IMR-90 (cell line): ENCODE results near the gene CHMP5. TPM values are rescaled to one million over a fixed set of nuclear protein-coding genes. Genes with fewer than 3 reads are reported as not detected.

ENCODE experiments used
- ATAC-seq: fragments of 200-7000 bp; cut with Tn5 transposase; 2 replicates; pipeline ENCODE4 v1.9.1; 2020; ENCODE audit warnings: low read depth, mild to moderate bottlenecking, moderate library complexity
- BruUV-seq: library from RNA; stranded (reverse); fragments of 400-500 nt; replicated peaks from 2 replicates; lab custom pipeline; 2021; lab: Mats Ljungman, UMichigan
- CTCF ChIA-PET: fragments of 300-600 bp; formaldehyde crosslinking; extraction: SDS; loops from one replicate; lab custom pipeline; 2021; ENCODE audit warnings: antibody characterized with exemption; lab: Yijun Ruan, JAX
- POLR2A ChIA-PET: fragments of 300-600 bp; sonication (Branson Sonifier 250); formaldehyde crosslinking; loops from one replicate; lab custom pipeline; 2022; ENCODE audit warnings: antibody characterized with exemption; ENCODE audit not compliant: unreplicated experiment; lab: Charles Lee
- DNase-seq: peaks from one replicate; pipeline ENCODE4 v3.0.0; 2013
- H2AFZ ChIP-seq: replicated peaks from 2 replicates; pipeline ENCODE3; 2013; ENCODE audit warnings: low read length, mild to moderate bottlenecking; ENCODE audit not compliant: poor library complexity
- H2AK5ac ChIP-seq: 2 replicates; pipeline ENCODE4 v1.6.1; 2013; ENCODE audit warnings: low read depth, low read length, inconsistent platforms
- H2AK9ac ChIP-seq: replicated peaks from 2 replicates; pipeline ENCODE3; 2013; ENCODE audit warnings: mild to moderate bottlenecking, low read depth, low read length, moderate library complexity; ENCODE audit not compliant: poor library complexity
- H2BK120ac ChIP-seq: 2 replicates; pipeline ENCODE4 v1.6.1; 2013; ENCODE audit warnings: low read depth, low read length, inconsistent platforms
- H2BK15ac ChIP-seq: 3 replicates; pipeline ENCODE4 v1.6.1; 2013; ENCODE audit warnings: low read depth, low read length, inconsistent platforms
- H2BK20ac ChIP-seq: 2 replicates; pipeline ENCODE4 v1.6.1; 2013; ENCODE audit warnings: low read depth, mild to moderate bottlenecking, inconsistent platforms, low read length, moderate library complexity
- H2BK5ac ChIP-seq: 2 replicates; pipeline ENCODE4 v1.6.1; 2013; ENCODE audit warnings: mild to moderate bottlenecking, low read depth, low read length, inconsistent platforms; ENCODE audit not compliant: poor library complexity, severe bottlenecking
- H3K14ac ChIP-seq: replicated peaks from 2 replicates; pipeline ENCODE4 v1.6.1; 2013; ENCODE audit warnings: low read depth, low read length, inconsistent platforms
- H3K18ac ChIP-seq: 2 replicates; pipeline ENCODE4 v1.6.1; 2013; ENCODE audit warnings: low read depth, low read length, control low read depth
- H3K23ac ChIP-seq: 2 replicates; pipeline ENCODE4 v1.6.1; 2013; ENCODE audit warnings: low read depth, low read length, inconsistent platforms
- H3K27ac ChIP-seq: 2 replicates; pipeline ENCODE4 v1.5.1; 2013; ENCODE audit warnings: mild to moderate bottlenecking, control low read depth, low read length; ENCODE audit not compliant: insufficient read depth
- H3K27me3 ChIP-seq: 2 replicates; pipeline ENCODE4 v1.6.1; 2013; ENCODE audit warnings: low read length; ENCODE audit not compliant: control insufficient read depth, insufficient read depth
- H3K36me3 ChIP-seq: 2 replicates; pipeline ENCODE4 v1.6.1; 2013; ENCODE audit warnings: low read length, mixed read lengths; ENCODE audit not compliant: control insufficient read depth, insufficient read depth
- H3K4ac ChIP-seq: 2 replicates; pipeline ENCODE4 v1.6.1; 2013; ENCODE audit warnings: low read depth, low read length, inconsistent platforms
- H3K4me1 ChIP-seq: 2 replicates; pipeline ENCODE4 v1.6.1; 2013; ENCODE audit warnings: low read length, mixed read lengths; ENCODE audit not compliant: control insufficient read depth, insufficient read depth
- H3K4me2 ChIP-seq: 2 replicates; pipeline ENCODE4 v1.6.1; 2013; ENCODE audit warnings: low read depth, mild to moderate bottlenecking, control low read depth, low read length, moderate library complexity
- H3K4me3 ChIP-seq: 2 replicates; pipeline ENCODE4 v1.5.1; 2013; ENCODE audit warnings: low read depth, mild to moderate bottlenecking, control low read depth, low read length, moderate library complexity; ENCODE audit not compliant: insufficient read depth
- H3K56ac ChIP-seq: 2 replicates; pipeline ENCODE4 v1.6.1; 2013; ENCODE audit warnings: low read length, inconsistent platforms; ENCODE audit not compliant: insufficient read depth; ENCODE audit errors: extremely low read depth
- H3K79me1 ChIP-seq, 2 experiments: 2 replicates each; pipeline ENCODE4 v1.6.1; 2013; ENCODE audit warnings: low read length in 2 of 2, inconsistent platforms in 1 of 2, low read depth in 1 of 2
- H3K9ac ChIP-seq: 2 replicates; pipeline ENCODE4 v1.6.1; 2013; ENCODE audit warnings: low read depth, low read length, control low read depth
- H3K9me1 ChIP-seq: 2 replicates; pipeline ENCODE4 v1.6.1; 2013; ENCODE audit warnings: low read length, inconsistent platforms; ENCODE audit not compliant: insufficient read depth
- H3K9me3 ChIP-seq: 2 replicates; pipeline ENCODE4 v1.6.1; 2013; ENCODE audit warnings: low read length; ENCODE audit not compliant: control insufficient read depth, insufficient read depth
- H4K20me1 ChIP-seq: 2 replicates; pipeline ENCODE4 v1.6.1; 2013; ENCODE audit warnings: low read length, inconsistent platforms; ENCODE audit not compliant: insufficient read depth
- H4K5ac ChIP-seq: 2 replicates; pipeline ENCODE4 v1.6.1; 2013; ENCODE audit warnings: mild to moderate bottlenecking, low read depth, low read length, control low read depth
- H4K8ac ChIP-seq, 2 experiments: 2 replicates each; pipeline ENCODE4 v1.6.1; 2013; ENCODE audit warnings: low read depth in 2 of 2, low read length in 2 of 2, control low read depth in 1 of 2, inconsistent platforms in 1 of 2
- H4K91ac ChIP-seq: 2 replicates; pipeline ENCODE4 v1.6.1; 2013; ENCODE audit warnings: low read depth, low read length, inconsistent platforms; ENCODE audit not compliant: insufficient read depth
- CEBPB ChIP-seq: IDR thresholded peaks from 2 replicates; pipeline ENCODE4 v1.6.1; 2012; ENCODE audit warnings: low read depth, low read length, improper control_type of control experiment
- FOS ChIP-seq: fragments of 150-350 bp; IDR thresholded peaks from 2 replicates; pipeline ENCODE4 v1.6.1; 2016; ENCODE audit warnings: low read depth, low read length
- MXI1 ChIP-seq: IDR thresholded peaks from 2 replicates; pipeline ENCODE4 v1.6.1; 2012; ENCODE audit warnings: low read depth, mild to moderate bottlenecking, low read length, moderate library complexity, borderline replicate concordance
- NFE2L2 ChIP-seq: fragments of 150-350 bp; IDR thresholded peaks from 2 replicates; pipeline ENCODE4 v1.6.1; 2016; ENCODE audit warnings: low read depth, mild to moderate bottlenecking, low read length
- POLR2A ChIP-seq: IDR thresholded peaks from 2 replicates; pipeline ENCODE4 v1.6.1; 2012; ENCODE audit warnings: mild to moderate bottlenecking, low read depth, low read length
- RCOR1 ChIP-seq: IDR thresholded peaks from 2 replicates; pipeline ENCODE4 v1.6.1; 2012; ENCODE audit warnings: mild to moderate bottlenecking, low read length, improper control_type of control experiment; ENCODE audit not compliant: insufficient replicate concordance
- RFX5 ChIP-seq: IDR thresholded peaks from 2 replicates; pipeline ENCODE4 v1.8.0; 2012; ENCODE audit warnings: low read depth, mild to moderate bottlenecking, low read length, moderate library complexity
- SMC3 ChIP-seq: fragments of 150-350 bp; IDR thresholded peaks from 2 replicates; pipeline ENCODE4 v1.6.1; 2016; ENCODE audit warnings: low read depth, mild to moderate bottlenecking, antibody characterized with exemption, low read length, moderate library complexity
- WGBS, 2 experiments: methylation state at CpG; one replicate each; pipeline versions ENCODE4 v1.1.5 to v1.1.7; 2013; ENCODE audit warnings: missing lambda C conversion rate in 2 of 2; ENCODE audit not compliant: insufficient read length in 1 of 2; ENCODE audit errors: extremely low coverage in 2 of 2; 5-methylcytosine and 5-hydroxymethylcytosine counted together
- dilution Hi-C: fragments of 300-500 bp; cut with HindIII; formaldehyde crosslinking; loops from one replicate; pipeline ENCODE4 v1.14.3; 2018; ENCODE audit warnings: low sequenced_read_pairs; ENCODE audit not compliant: unreplicated experiment
- in situ Hi-C: fragments of 300-500 bp; cut with MboI; formaldehyde crosslinking; loops from 3 replicates; pipeline ENCODE4 v1.14.3; 2019; ENCODE audit warnings: low sequenced_read_pairs, inconsistent platforms, mixed read lengths
- intact Hi-C: fragments of 100-400 bp; cut with micrococcal nuclease; formaldehyde crosslinking; loops from 2 replicates; pipeline ENCODE4 v1.10.0; 2022
- polyA plus RNA-seq, 3 experiments: library from polyadenylated mRNA; depleted of rRNA; stranded (reverse); fragments of >200 nt; gene quantifications; 2 replicates each; pipeline ENCODE4 v1.2.3, GENCODE V29; 2012; ENCODE audit warnings: low replicate concordance in 1 of 3
- total RNA-seq: library from RNA; depleted of rRNA; stranded (reverse); fragments of >200 nt; gene quantifications from 2 replicates; pipeline ENCODE4 v1.2.3, GENCODE V29; 2012

CHMP5 gene
- total and polyA plus RNA-seq, 2 of the 4 experiments (the other 2 are of a cell fraction) = 70.6 to 80.8 TPM

GRCh38 chr9:33255014-33255413 lies 9.8 kb upstream of the CHMP5 start:
- in situ Hi-C loops = no loop called here
- Histone ChIP-seq H3K4me1 (peaks cover 3% of the 10 kb centered on the region), H3K9me1 (peaks cover 3% of the 10 kb centered on the region; the same call in 1 of the 2 replicates), H3K4me3 (no peak overlapping the region), H2BK15ac (no peak overlapping the region), H3K27me3 (no peaks in the 10 kb centered on the region), H4K20me1 (no peaks in the 10 kb centered on the region), H2BK20ac (no peak overlapping the region), H4K8ac (no peak overlapping the region), H2AFZ (no peak overlapping the region), H3K4me2 (no peak overlapping the region), H2BK5ac (no peak overlapping the region), H3K9ac (no peak overlapping the region), H3K14ac (no peak overlapping the region), H3K56ac (no peak overlapping the region), H3K18ac (no peak overlapping the region), H4K91ac (no peak overlapping the region), H3K9me3 (no peaks in the 10 kb centered on the region), H3K4ac (no peak overlapping the region), H2AK9ac (no peak overlapping the region), H3K79me1 (peaks cover 10 to 17% of the 10 kb centered on the region in 2 experiments), H2BK120ac (no peak overlapping the region), H3K23ac (no peak overlapping the region), H3K36me3 (peaks cover 54% of the 10 kb centered on the region), H3K27ac (no peak overlapping the region), H2AK5ac (no peak overlapping the region), H4K5ac (no peak overlapping the region)
- WGBS, 2 experiments = 100% methylated on average over 3 of the region's 8 CpGs; no CpG with 5 or more reads in 1 of the 2 experiments
- dilution Hi-C loops = no loop called here
- no peak for TF ChIP-seq SMC3
- TF ChIP-seq POLR2A = no peak
- TF ChIP-seq RFX5 = no peak
- TF ChIP-seq NFE2L2 = no peak
- TF ChIP-seq FOS = no peak
- no peak for TF ChIP-seq MXI1
- TF ChIP-seq RCOR1 = no peak
- TF ChIP-seq CEBPB = no peak
- ChIA-PET POLR2A (no interaction called here), CTCF (no interaction called here)
- BruUV-seq = no TSS peak
- intact Hi-C loops = no loop called here
- DNase-seq (no peak), ATAC-seq (no peak)
